Measurements from ENCODE around the gene GIMAP7. TPM values are rescaled to one million over a fixed set of nuclear protein-coding genes. Genes with fewer than 3 reads are reported as not detected.

GIMAP7 gene
- total and polyA plus RNA-seq, 3 donors from 2014 or later = 3.1 to 7.4 (median 3.4) TPM

DNA sequence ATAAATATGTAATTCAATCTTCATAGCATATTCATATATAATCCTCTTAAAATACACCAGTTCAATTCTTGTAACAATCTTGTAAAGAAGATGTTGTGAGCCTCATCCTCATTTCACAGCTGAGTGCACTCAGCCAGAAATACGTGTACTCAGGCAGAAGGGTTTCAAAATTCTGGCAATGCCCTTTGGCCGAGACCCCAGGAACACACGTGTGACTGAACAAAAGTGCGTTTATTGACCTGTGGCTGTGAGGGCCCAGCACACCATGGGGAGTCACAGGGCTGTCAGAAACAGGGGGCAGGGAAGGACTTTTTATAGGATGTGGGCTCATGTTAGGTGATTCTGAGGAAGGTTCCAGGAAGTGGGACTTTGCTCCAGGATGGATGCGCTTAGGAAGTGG lies 42.8 kb upstream of the GIMAP7 start:
- intact Hi-C loops (cut with DNase I; ENCODE audit: low total_unique reads) = no loop called here
- TF ChIP-seq POLR2A (IDR thresholded peaks at IDR 0.05) = no peak
- TF ChIP-seq, protein P1, sequence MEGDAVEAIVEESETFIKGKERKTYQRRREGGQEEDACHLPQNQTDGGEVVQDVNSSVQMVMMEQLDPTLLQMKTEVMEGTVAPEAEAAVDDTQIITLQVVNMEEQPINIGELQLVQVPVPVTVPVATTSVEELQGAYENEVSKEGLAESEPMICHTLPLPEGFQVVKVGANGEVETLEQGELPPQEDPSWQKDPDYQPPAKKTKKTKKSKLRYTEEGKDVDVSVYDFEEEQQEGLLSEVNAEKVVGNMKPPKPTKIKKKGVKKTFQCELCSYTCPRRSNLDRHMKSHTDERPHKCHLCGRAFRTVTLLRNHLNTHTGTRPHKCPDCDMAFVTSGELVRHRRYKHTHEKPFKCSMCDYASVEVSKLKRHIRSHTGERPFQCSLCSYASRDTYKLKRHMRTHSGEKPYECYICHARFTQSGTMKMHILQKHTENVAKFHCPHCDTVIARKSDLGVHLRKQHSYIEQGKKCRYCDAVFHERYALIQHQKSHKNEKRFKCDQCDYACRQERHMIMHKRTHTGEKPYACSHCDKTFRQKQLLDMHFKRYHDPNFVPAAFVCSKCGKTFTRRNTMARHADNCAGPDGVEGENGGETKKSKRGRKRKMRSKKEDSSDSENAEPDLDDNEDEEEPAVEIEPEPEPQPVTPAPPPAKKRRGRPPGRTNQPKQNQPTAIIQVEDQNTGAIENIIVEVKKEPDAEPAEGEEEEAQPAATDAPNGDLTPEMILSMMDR (IDR thresholded peaks at IDR 0.05) = no peak
- Histone ChIP-seq H3K9me3 (no peaks in the 10 kb centered on the region), H3K4me1 (no peaks in the 10 kb centered on the region), H3K36me3 (ENCODE audit: low read depth, missing control alignments) (no peaks in the 10 kb centered on the region), H3K27me3 (no peaks in the 10 kb centered on the region), H3K4me3 (no peak overlapping the region), H3K27ac (no peak overlapping the region)
- DNase-seq = no peak
- WGBS, 2 donors = 60 to 72% methylated on average over 5 of the region's 5 CpGs

DNA sequence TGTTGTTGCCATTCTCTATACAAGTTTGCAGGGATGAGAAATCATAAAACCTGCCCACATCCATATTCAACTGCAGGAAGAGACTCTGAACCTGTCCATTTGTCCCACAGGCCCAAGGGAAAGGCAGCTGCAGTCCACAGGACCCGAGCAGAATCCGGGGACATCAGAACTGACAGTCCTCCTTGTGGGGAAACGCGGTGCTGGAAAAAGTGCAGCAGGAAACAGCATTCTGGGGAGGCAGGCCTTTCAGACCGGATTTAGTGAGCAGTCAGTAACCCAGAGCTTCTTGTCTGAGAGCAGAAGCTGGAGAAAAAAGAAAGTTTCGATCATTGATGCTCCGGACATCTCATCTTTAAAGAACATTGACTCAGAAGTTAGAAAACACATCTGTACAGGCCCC lies 40.8 kb upstream of the GIMAP7 start:
- Histone ChIP-seq H3K4me1 (no peaks in the 10 kb centered on the region), H3K27ac (no peak overlapping the region), H3K9me3 (no peaks in the 10 kb centered on the region), H3K4me3 (no peak overlapping the region), H3K36me3 (ENCODE audit: low read depth, missing control alignments) (no peaks in the 10 kb centered on the region), H3K27me3 (no peaks in the 10 kb centered on the region)
- no peak for DNase-seq
- TF ChIP-seq POLR2A (IDR thresholded peaks at IDR 0.05) = no peak
- intact Hi-C loops (cut with DNase I; ENCODE audit: low total_unique reads) = no loop called here
- WGBS, 2 donors = 84 to 89% methylated on average over 7 of the region's 7 CpGs

DNA sequence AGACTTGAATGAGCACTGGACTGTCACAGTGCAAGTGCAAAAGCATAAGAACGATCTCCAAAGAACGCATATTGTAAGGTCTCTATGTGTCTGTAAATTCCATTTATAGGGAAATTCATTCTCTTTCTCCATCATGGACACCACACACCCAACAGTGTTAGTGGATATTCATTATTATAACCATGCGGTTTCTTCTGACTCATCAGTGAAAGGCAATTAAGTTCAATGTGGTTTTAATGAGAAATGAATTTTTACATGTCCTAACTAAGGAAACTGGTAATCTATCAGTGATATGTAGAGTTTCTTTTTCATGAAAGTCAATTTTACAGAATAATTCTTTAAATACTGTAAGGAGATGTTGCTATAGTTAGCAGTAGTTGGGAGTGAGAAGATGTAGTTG lies 38.4 kb upstream of the GIMAP7 start:
- no peaks in the 10 kb centered on the region for H3K27me3 ChIP-seq
- WGBS, 2 donors = 88 to 91% methylated on average over 3 of the region's 3 CpGs
- DNase-seq = no peak
- TF ChIP-seq, protein P1 (IDR thresholded peaks at IDR 0.05) = no peak
- TF ChIP-seq POLR2A (IDR thresholded peaks at IDR 0.05) = no peak
- H3K27ac ChIP-seq = no peak overlapping the region
- H3K4me3 ChIP-seq = no peak overlapping the region
- H3K36me3 ChIP-seq (ENCODE audit: low read depth, missing control alignments) = no peaks in the 10 kb centered on the region
- intact Hi-C loops (cut with DNase I; ENCODE audit: low total_unique reads) = no loop called here
- H3K4me1 ChIP-seq = no peaks in the 10 kb centered on the region
- H3K9me3 ChIP-seq = no peaks in the 10 kb centered on the region

DNA sequence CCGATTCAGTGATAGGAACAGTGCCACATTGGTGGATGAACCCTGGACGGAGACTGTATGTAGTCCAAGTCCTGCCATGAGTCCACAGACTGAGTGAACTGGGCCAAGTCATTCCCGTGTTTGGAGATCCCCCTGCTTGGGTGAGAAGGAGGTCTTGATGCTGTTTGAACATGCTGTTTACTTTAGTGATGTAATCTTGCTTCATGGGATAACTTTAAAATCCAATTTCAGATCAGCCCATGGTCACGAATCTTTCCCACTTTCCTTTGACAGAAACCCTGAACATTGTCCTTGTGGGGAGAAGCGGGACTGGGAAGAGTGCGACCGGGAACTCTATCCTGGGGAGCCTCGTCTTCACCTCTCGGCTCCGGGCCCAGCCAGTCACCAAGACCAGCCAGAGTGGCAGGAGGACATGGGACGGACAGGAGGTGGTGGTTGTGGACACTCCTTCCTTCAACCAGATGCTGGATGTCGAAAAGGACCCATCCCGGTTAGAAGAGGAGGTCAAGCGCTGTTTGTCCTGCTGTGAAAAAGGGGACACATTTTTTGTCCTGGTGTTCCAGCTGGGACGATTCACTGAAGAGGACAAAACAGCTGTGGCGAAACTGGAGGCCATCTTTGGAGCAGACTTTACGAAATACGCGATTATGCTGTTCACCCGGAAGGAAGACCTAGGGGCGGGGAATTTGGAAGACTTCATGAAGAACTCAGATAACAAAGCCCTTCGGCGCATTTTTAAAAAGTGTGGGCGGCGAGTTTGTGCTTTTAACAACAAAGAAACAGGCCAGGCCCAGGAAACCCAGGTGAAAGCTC lies 37.6 kb upstream of the GIMAP7 start:
- 60 to 71% methylated on average over 25 of the region's 25 CpGs for WGBS, 2 donors
- TF ChIP-seq POLR2A (IDR thresholded peaks at IDR 0.05) = no peak
- TF ChIP-seq, protein P1 (IDR thresholded peaks at IDR 0.05) = no peak
- intact Hi-C loops (cut with DNase I; ENCODE audit: low total_unique reads) = no loop called here
- H3K4me1 ChIP-seq = no peaks in the 10 kb centered on the region
- H3K27me3 ChIP-seq = no peaks in the 10 kb centered on the region
- H3K4me3 ChIP-seq = peak overlapping the region; percentile 7 to 31
- peak overlapping the region in 1 of 2 donors; percentile 17 for H3K27ac ChIP-seq
- H3K36me3 ChIP-seq (ENCODE audit: low read depth, missing control alignments) = no peaks in the 10 kb centered on the region
- H3K9me3 ChIP-seq = no peaks in the 10 kb centered on the region
- DNase-seq = no peak

- no peaks in the 10 kb centered on the region for H3K36me3 ChIP-seq (ENCODE audit: low read depth, missing control alignments)
- no peak for DNase-seq
- TF ChIP-seq, protein P1 (IDR thresholded peaks at IDR 0.05) = no peak
- TF ChIP-seq POLR2A (IDR thresholded peaks at IDR 0.05) = no peak
- no peaks in the 10 kb centered on the region for H3K27me3 ChIP-seq
- no peak overlapping the region for H3K27ac ChIP-seq
- H3K9me3 ChIP-seq = no peaks in the 10 kb centered on the region
- no peak overlapping the region for H3K4me3 ChIP-seq
- 76 to 79% methylated on average over 3 of the region's 3 CpGs for WGBS, 2 donors
- H3K4me1 ChIP-seq = no peaks in the 10 kb centered on the region
- intact Hi-C loops (cut with DNase I; ENCODE audit: low total_unique reads) = no loop called here
These were observed 35.5 kb upstream of the GIMAP7 start for GRCh38 chr7:150479023-150479716.
